Gastrocnemius medialis (tissue), 4 donors: ENCODE measurements around the gene UTRN. TPM values are rescaled to one million over a fixed set of nuclear protein-coding genes. Genes with fewer than 3 reads are reported as not detected.
A peak's percentile ranks its signal among the peaks of the same experiment; 100 is the strongest.

Experiments
- ATAC-seq, 2 donors: fragments of 150-250 bp; one replicate each; pipeline ENCODE4 v1.9.1; 2016
- DNase-seq, 2 donors: peaks; one replicate each; pipeline ENCODE4 v3.0.0-alpha.2; 2019
- H3K27ac ChIP-seq, 4 donors: fragments of 200-600 bp; sonication (generic); 1 replicate in 1 of 4; 2 replicates in 3 of 4; pipeline ENCODE4 v1.5.1; 2016 to 2018; ENCODE audit warnings: mild to moderate bottlenecking in 2 of 4, moderate library complexity in 1 of 4
- H3K27me3 ChIP-seq, 3 donors: fragments of 200-600 bp; sonication (generic) in 2 of 3; 1 replicate in 1 of 3; 2 replicates in 2 of 3; pipeline versions ENCODE4 v1.5.1 to v1.6.0; 2016 to 2019; ENCODE audit warnings: mild to moderate bottlenecking in 1 of 3, moderate library complexity in 1 of 3
- H3K36me3 ChIP-seq, 2 donors: fragments of 200-600 bp; sonication (generic) in 1 of 2; one replicate each; pipeline ENCODE4 v1.5.1; 2017 to 2018
- H3K4me1 ChIP-seq, 2 donors: fragments of 200-600 bp; sonication (generic) in 1 of 2; one replicate each; pipeline ENCODE4 v1.5.1; 2016 to 2017; ENCODE audit warnings: mild to moderate bottlenecking in 2 of 2
- H3K4me3 ChIP-seq, 4 donors: fragments of 200-600 bp; sonication (generic) in 3 of 4; 1 replicate in 1 of 4; 2 replicates in 3 of 4; pipeline ENCODE4 v1.5.1; 2016 to 2019; ENCODE audit warnings: mild to moderate bottlenecking in 2 of 4
- H3K9me3 ChIP-seq, 3 donors: fragments of 200-600 bp; sonication (generic) in 2 of 3; 1 replicate in 1 of 3; 2 replicates in 2 of 3; pipeline ENCODE4 v1.5.1; 2016 to 2019
- POLR2A ChIP-seq, 2 donors: fragments of 450-650 bp; IDR thresholded peaks; one replicate each; pipeline ENCODE4 v1.6.1; 2017; ENCODE audit warnings: antibody characterized with exemption in 2 of 2, mild to moderate bottlenecking in 2 of 2, moderate library complexity in 2 of 2
- in situ Hi-C, 4 donors: fragments of 200-750 bp; cut with MboI; loops; one replicate each; pipeline versions ENCODE4 v1.15.0 to v1.8.0; 2017; ENCODE audit warnings: low sequenced_read_pairs in 4 of 4
- intact Hi-C: fragments of 100-400 bp; cut with DNase I; formaldehyde crosslinking; loops from one replicate; pipeline ENCODE4 v1.15.1; 2023; ENCODE audit warnings: low total_unique reads
- total RNA-seq, 4 donors: library from RNA; depleted of rRNA; stranded (reverse); fragments of >200 nt; gene quantifications; one replicate each; pipeline versions ENCODE4 v1.1.0 to v1.2.3, GENCODE V29; 2016
- TF ChIP-seq, protein P1 (sequence below), 5 experiments: fragments of 450-650 bp in 3 of 5; fragments of 200-600 bp in 2 of 5; sonication (generic) in 2 of 5; IDR thresholded peaks in 4 of 5; conservative IDR thresholded peaks in 1 of 5; 1 replicate in 4 of 5; 2 replicates in 1 of 5; pipeline ENCODE4 v1.5.1; 2016 to 2019; ENCODE audit warnings: antibody characterized with exemption in 5 of 5, mild to moderate bottlenecking in 3 of 5, moderate library complexity in 3 of 5

The UTRN gene
- total RNA-seq, 4 donors from 2014 or later, result 24.1 to 66.3 (median 40.1) TPM

DNA sequence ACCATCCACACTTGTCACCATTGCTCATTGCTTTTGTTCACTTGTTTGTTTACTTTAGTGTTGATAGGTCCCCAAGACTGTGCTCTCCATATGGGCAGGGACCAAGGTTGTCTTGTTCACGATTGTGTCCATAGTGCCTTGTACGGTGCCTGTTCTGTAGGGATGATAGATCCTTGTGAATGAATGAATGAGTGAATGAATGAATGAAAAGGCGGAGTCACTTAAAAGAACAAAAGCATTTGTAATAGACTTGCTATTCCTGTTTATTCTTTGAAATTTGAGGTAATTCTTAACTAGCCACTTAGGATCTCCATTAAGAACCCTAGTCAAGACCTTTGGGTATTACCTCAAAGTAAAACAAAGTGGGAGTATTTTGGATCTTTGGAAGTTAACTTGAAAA lies 47.0 kb downstream of the UTRN start:
- DNase-seq, result no peak
- TF ChIP-seq POLR2A (IDR thresholded peaks at IDR 0.05), result no peak
- TF ChIP-seq, protein P1, sequence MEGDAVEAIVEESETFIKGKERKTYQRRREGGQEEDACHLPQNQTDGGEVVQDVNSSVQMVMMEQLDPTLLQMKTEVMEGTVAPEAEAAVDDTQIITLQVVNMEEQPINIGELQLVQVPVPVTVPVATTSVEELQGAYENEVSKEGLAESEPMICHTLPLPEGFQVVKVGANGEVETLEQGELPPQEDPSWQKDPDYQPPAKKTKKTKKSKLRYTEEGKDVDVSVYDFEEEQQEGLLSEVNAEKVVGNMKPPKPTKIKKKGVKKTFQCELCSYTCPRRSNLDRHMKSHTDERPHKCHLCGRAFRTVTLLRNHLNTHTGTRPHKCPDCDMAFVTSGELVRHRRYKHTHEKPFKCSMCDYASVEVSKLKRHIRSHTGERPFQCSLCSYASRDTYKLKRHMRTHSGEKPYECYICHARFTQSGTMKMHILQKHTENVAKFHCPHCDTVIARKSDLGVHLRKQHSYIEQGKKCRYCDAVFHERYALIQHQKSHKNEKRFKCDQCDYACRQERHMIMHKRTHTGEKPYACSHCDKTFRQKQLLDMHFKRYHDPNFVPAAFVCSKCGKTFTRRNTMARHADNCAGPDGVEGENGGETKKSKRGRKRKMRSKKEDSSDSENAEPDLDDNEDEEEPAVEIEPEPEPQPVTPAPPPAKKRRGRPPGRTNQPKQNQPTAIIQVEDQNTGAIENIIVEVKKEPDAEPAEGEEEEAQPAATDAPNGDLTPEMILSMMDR (IDR thresholded peaks at IDR 0.05 in 4 of 5, conservative IDR thresholded peaks at IDR 0.05 in 1 of 5), result no peak
- no peaks in the 10 kb centered on the region for H3K36me3 ChIP-seq
- no peak overlapping the region for H3K4me3 ChIP-seq
- H3K27ac ChIP-seq, result no peak overlapping the region
- H3K27me3 ChIP-seq, result no peaks in the 10 kb centered on the region
- intact Hi-C loops (loop anchor here (5.0 kb wide), 3 partner anchors 65 to 145 kb away; no protein-coding TSS in a partner anchor), in situ Hi-C loops (no loop called here)
- H3K4me1 ChIP-seq, result peaks cover 46 to 53% of the 10 kb centered on the region in 2 donors
- H3K9me3 ChIP-seq, result no peaks in the 10 kb centered on the region
- ATAC-seq, result no peak

- Histone ChIP-seq H3K9me3 (no peaks in the 10 kb centered on the region), H3K27me3 (no peaks in the 10 kb centered on the region), H3K36me3 (no peaks in the 10 kb centered on the region), H3K4me1 (peaks cover 50 to 63% of the 10 kb centered on the region in 2 donors), H3K27ac (peak overlapping the region; percentile 78 to 86 (median 84)), H3K4me3 (peak overlapping the region; percentile 35 to 56 (median 46))
- TF ChIP-seq POLR2A (IDR thresholded peaks at IDR 0.05), result no peak
- TF ChIP-seq, protein P1 (IDR thresholded peaks at IDR 0.05 in 4 of 5, conservative IDR thresholded peaks at IDR 0.05 in 1 of 5), result no peak
- DNase-seq, result peak; percentile 30 to 62
- peak; percentile 83 to 92 for ATAC-seq
- in situ Hi-C loops, result no loop called here
- intact Hi-C loops, result loop anchor here (1.0 to 5.0 kb wide), 4 partner anchors 50 to 143 kb away; no protein-coding TSS in a partner anchor
These were observed 49.1 kb downstream of the UTRN start for GRCh38 chr6:144334150-144334708.

Other genes starting within 250 kb of the UTRN start
- 100 to 1,000 TPM; 168 to 188 (median 186) TPM for gene SF3B5, start 189.8 kb upstream of the UTRN start, total RNA-seq
- 1 to 10 TPM; 2.0 to 5.2 (median 4.3) TPM for gene STX11, start 134.8 kb upstream of the UTRN start, total RNA-seq